Measurements from ENCODE around the gene ZNF503.

ZNF503 gene

GRCh38 chr10:75353183-75353582 lies 48.4 kb downstream of the ZNF503 start:
- no peak for DNase-seq (ENCODE audit: low read depth in 2 of 2)

GRCh38 chr10:75352650-75353049 lies 48.9 kb downstream of the ZNF503 start:
- DNase-seq (ENCODE audit: low read depth in 2 of 2): no peak

- no peak for DNase-seq (ENCODE audit: low read depth in 2 of 2)
Measured at GRCh38 chr10:75351637-75352036, 49.9 kb downstream of the ZNF503 start.

- DNase-seq (ENCODE audit: low read depth in 2 of 2): no peak
Measured at GRCh38 chr10:75350791-75351190, 50.8 kb downstream of the ZNF503 start.

Data from stimulated activated CD8-positive, alpha-beta memory T cell treated with anti-CD3 and anti-CD28 coated beads, Interleukin-15, amount 100 ng/mL, for 4 hours (primary cell).